HG02759 (cell line): ENCODE measurements around the gene SYNGAP1.

ENCODE experiments used
- ATAC-seq: cut with Tn5 transposase; IDR thresholded peaks from one replicate; pipeline ENCODE4 v1.9.1; 2021; ENCODE audit warnings: mild to moderate bottlenecking, moderate library complexity; ENCODE audit not compliant: unreplicated experiment

Gene SYNGAP1

DNA sequence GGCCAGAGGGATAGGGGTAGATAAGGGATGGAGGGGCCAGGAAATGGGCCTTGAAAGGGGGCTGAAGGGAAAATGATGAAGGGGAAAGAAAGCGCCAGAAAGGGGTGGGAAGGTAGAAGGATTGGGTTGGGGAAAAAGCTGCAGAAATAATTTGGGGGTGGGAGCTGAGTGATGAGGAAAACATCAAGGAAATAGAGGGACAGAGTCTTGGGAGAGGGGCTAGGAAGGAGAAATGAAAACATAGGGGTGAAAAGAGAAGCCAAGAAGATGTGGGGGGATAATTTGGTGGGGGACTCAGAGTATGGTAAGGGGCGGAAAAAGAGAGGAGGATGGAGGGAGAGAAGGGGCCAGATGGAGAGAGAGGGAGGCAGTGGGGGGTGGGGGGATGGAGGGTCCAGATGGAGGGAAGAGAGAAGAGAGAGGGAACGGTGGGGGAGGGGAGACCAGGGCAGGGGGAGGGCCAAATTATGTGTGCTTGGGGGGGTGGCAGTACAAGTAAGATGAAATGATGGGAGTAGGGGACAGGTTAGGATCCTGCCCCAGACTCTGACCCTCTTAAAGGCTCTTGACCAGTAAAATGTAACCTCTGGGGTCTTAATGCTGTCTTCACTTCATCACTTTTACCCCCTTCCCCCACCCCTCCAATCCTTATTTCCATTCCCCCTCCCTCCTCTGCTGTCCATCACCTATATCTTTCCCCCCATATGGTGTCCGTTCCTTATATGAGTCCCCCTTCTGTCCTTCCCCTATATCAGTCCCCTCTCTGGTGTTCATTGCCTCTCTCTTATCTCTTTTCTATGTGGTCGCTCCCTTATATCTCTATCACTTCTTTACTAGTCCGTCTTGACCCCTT is 852 bp downstream of the SYNGAP1 start:
- no peak for ATAC-seq

DNA sequence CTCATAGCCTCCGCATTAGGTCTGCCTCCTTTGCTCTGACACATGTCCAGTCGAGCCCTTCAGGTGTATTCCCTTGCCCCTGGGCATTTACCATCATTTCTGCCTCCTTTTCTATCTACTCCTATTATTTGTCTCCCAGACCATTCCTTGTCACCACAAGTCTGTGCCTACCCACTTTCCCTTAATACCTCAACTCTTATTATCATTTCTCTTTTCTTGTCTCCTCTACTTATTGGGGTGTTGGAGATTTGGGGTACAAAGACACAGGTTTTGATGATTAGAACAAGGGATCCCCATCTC is 1.4 kb downstream of the SYNGAP1 start:
- no peak for ATAC-seq

DNA sequence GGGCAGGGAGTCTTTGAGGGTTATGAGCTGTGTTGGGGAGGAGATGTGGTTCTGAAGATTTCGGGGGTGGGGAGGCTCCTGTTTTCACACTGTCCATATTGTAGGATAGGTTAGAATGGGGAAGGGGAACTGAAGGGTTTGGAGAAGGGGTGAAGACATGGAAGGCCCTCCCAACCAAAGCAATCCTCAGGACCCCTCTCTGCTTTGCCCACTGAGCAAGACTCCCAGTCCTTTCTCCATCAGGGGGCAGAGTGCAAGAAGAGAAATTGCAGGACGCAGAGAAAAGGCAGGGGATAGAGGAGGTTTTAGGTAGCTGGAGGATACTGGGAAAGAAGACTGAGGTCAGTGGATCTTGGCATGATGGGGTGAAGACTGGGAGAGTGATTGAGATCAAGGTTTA is 3.9 kb downstream of the SYNGAP1 start:
- no peak for ATAC-seq

DNA sequence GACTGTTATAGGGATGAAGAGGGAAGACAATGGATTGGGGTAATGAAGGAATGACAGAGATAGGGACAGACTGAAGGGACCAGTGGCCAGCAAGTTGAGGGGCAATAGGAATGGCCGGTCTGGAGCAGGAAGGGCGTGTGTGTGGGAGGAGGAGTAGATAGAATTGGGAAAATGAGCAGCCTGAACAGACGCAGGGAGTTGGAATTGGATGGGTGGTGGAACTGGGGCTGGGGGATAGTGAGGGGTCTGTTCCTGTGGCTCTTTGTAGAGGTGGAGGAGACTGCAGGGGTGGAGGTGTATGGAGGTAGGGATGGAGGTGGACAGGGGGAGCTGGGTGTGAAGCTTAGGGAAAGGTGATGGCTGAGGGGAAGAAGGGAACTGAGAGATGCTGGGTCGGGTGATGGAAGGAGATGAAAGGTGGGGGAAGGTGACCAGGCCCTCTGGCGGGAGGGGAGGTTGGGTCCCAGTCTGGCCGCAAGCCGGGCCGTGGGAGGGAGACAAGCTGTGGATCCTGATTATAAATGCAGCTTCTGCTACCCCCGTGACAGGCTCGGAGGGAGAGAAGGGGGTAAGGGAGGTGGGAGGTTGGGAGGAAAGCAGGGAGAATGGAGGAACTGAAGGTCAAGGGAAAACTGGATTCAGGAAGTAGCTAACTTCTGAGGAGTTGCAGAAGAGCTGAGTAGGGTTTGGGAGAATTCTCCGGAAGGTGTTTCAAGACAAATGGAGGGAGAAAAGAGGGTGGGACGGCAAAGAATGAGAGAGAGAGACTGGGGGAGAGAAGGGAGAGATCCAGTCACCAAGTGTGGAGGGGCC is 5.2 kb downstream of the SYNGAP1 start:
- no peak for ATAC-seq

DNA sequence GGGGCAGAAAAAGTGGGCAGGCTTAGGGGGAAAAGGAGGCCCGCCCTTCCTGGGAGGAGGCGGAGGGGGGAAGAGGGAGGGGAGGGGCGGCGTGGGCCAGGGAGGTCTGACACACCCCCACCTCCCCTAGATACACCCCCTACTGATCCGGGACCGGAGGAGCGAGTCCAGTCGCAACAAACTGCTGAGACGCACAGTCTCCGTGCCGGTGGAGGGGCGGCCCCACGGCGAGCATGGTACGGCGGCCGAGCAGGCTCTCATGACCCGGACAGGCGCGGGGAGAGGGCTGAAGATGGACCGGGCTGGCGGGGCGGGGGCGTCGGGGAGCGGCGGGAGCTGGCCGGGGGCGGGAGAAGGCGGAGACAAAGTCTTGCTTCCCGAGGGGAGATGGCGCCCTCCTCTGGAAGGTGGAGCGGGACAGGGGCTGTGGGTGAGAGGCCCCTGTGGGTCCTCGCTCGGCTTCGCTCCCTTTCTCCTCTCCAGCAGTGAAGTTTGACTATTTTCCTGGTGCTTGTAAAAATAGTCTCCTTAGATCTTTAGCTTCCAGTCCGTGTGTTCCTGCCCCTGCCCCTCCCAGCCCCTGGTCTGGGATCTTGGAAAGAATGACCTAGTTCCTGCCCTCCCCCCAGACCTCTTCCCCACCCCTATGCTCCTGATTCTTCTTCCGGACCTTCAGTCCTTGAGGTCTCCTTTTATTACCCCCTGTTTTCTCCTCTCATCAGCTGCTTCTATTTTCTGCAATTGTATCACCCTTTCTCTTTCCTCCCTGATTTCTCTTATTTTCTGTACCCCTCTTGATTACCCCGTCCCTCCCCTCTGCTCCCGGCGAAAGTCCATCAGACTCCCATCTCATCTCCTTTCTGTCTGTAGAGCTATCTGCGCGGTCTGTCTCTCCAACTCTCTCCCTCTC is 6.1 kb downstream of the SYNGAP1 start:
- peak; percentile 41 for ATAC-seq

DNA sequence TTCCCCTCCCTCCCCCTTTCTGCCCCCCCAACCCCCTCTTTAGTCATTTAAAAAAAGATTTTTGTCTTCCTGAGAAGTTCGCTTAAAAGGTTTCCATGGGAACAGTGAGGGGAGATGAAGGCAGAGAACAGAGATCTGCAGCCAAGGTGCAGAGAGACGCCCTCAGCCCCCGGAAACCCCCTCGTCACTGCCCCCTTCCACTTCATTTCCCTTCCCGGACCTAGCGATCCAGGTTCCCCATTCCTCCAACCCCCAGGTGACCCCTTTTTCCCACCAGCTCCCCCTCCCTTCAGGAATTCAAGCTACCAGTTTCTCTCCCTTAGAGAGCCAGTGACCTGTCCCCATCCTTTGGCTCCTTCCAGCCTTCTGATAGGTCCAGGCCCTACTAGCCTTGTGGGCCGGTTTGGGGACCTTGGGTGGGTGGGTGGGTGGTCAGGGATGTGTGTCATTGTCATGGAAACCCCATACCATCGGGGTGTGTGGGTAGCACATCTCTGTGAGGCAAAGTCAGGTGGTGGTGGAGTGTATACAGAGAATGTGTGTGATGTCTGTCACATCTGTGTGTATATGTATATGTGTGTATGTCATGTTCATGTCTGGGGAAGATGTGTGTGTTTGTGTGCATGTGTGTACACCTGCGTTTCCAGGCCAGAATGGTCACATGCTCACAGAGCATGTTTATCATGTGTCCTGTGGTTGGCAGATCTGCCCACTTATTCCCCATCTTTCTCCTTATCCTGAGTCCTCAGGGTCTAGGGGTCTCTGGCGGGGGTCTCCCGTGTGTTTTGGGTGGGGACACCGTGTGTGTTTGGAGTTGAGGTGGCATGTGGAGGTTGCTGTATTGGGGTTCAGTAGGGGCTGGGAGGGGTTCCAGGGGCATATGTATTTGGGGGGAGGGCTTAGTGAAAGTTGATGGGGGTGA is 7.0 kb downstream of the SYNGAP1 start:
- no peak for ATAC-seq

DNA sequence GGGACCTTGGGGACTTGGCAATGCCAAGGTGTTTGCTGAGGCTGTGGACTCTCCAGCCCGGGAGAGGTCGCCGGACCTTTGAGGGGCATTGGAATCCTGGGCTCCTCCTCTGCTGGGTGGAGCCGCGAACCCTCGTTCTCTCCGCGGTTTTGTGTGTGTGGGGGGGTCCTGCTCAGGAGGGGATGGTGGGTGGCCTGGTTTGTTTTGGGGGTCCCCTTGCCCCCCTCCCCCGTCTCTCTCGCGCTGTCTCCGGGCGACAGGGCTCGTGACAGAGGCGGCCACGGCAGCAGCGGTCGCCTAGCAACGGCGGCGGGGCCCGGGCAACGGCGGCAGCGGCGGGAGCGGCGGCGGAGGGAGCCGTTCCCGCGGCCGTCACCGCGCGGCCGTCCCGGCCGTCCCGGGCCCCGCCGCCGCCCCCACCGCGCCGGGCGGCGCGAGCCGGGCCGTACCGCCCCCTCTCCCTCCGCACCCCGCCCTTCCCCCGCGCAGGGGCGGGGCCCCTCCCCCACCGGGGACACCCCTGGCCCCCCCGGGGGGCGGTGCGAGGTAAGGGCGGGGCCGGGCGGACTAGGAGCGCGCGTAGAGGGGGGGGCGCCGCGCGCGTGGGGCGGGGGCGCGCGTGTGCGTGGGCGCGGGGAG is 7.8 kb downstream of the SYNGAP1 start:
- ATAC-seq, result peak; percentile 31

DNA sequence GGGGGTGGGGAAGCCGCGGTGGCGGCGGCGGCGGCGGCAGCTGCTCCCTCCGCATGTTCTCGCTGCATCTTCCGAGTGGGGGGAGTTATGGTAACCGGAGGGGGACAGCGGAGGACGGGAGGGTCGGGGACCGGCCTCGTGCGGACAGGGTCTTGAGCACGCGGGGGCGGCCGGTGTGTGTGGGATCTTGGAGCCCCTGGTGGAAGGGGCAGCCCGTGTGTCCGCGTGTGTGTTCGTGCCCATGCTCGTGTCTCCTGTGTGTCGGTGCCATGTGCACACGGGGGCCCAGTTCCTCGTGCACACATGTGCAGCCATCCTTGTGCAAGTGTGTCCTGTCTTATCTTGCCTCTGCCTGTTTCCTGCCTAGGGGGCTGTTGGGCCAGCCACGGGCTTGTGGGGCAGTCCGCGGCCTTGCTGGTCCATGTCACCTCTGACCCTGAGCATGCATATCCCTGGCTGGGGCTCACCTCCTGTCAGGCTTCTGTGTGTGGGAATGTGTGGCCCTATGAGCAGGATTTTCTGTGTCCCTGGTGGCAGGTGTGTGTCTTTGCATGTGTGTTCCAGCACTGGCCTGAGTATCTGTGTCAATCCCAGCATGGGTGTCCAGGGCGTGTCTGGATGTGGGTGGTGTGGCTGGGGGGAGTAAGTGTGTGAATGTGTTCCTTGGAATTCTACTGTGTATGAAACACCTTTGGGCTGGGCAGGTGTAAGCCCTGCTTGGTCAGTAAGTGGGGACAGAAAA is 8.5 kb downstream of the SYNGAP1 start:
- ATAC-seq, result no peak

DNA sequence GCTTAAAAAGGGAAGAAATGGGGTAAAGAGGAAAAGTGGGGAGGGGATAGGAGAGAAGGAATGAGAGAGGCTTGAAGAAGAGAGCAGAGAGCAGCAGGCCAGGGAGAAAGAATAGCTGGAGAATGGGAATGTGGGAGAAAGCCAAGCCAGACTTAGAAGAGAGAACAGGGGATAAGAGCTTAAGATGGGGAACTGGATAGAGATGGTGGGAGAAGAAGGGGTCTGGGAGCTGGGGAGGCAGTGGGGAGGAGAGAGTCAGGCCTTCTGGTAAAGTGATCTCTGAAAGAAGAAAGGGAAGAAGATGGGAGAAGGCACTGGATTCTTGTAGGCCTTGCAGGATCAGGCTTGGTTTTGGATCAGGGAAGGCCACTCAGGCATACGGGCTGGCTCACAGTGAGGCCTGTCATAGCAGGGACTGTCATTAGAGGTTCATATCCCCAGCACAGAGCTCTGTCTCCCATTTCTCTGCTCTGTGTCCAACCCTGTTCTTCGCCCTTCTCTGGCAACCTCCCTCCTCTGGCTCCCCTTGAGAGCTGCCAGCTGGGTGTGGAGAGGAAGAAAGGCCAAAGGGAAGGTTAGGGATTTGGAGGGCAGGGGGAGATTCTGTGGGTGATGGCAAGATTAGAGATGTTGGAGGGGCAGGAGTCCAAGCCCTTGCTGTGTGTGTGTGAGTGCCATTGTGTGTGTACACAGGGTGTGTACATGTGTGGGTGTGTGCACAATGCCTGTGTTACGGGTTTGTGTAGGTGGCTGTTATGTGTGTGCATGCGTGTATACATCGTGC is 9.3 kb downstream of the SYNGAP1 start:
- ATAC-seq, result no peak

DNA sequence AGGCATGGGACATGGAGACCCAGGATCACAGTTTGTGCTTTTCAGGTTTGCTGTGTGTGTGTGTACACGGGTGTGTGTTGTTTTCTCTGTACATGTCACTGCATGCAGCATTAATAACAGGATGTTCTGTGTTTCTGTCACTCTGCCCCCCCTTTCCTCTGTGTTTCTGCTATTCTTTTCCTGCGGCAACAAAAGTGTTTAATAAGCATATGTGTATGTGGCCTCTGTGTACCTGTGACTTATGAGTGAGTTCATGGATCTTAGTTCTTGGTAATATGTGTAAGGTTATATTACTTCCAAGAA is 9.8 kb downstream of the SYNGAP1 start:
- no peak for ATAC-seq

DNA sequence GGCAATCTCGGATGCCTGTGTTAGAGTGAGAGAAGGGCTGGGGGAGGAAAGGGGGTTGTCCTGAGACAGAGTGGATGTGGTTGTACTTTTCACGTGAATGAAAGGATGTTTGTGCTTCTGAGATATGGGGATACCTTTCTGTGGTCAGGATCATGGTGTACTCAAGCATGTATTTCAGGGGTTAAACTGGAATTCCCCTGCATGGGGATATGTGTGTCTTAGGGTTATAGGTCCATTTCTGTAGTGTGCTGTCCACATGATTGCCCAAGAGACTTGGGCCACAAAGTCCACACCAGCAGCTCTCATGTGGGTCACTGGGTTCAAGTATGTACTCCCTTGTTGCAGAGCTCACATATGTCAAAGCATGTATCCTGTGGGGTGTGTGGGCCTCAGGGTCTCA is 10.5 kb downstream of the SYNGAP1 start:
- no peak for ATAC-seq

DNA sequence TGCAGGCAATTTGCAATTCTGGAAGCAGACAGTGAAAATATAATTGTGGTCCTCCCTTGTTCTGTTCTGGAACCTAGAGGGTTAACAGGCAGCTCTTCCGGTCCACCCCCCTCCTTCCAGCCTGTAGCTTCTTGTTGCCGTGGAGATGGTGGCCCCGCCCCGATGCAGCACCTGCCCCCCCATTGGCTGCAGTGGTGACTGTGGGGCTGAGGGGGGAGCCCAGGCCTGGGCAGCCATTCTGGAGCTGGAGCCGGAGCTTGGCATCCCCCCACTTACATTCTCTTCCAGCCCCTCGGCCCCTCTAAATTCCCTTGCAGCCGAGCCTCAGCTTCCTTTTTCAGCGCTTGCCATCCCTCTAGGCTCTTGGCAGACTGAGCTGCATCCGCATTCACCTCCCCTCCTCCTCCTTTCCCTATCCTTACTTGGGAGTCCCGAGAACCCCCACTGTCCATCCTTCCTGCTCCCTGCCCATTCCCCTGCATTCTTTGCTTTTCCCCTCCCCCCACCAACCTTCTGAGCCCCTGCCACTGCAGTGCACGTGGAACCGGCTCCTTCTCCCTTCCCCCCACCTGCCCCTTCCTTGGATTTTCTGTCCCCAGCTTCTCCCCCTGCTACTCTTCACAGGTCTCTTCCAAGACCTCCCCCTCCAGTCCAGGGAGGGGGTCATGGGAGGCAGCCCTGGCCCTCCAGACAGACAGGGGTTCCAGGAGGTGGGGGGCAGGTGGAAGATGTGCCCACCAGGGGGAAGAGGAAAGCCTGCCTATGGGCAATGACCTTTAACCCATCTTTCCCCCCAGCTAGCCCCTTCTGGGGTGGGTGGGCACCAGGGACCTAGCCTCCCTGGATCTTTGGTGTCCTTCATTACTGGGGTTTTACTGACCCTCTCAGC is 11.4 kb downstream of the SYNGAP1 start:
- peak; percentile 47 for ATAC-seq

DNA sequence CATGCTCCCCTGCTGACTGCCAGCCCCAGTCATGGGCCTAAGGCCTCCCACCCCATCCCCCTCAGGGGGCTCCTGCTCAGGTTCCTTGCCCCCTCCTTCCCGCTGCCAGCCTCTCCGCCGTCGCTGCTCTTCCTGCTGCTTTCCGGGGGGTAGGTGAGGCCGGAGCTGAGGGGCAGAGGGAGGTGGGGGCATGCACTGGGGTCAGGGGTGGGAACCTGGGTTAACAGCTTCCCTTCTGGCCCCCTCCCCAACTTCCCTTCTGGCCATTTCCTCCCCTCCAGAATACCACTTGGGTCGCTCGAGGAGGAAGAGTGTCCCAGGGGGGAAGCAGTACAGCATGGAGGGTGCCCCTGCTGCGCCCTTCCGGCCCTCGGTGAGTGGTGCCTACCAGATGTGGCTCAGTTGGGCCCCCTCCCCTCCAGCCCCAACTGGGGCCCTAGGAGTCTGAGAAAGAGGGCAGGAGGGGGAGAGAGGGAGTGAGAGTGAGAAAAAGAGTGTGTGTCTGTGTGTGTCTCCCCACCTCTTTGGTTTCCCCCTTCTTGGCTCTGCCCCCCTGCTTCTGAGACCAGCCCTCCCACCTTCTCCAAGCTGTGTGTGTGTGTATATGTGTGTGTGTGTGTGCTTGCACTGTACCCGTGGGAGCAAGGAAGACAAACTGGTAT is 12.1 kb downstream of the SYNGAP1 start:
- ATAC-seq, result no peak

DNA sequence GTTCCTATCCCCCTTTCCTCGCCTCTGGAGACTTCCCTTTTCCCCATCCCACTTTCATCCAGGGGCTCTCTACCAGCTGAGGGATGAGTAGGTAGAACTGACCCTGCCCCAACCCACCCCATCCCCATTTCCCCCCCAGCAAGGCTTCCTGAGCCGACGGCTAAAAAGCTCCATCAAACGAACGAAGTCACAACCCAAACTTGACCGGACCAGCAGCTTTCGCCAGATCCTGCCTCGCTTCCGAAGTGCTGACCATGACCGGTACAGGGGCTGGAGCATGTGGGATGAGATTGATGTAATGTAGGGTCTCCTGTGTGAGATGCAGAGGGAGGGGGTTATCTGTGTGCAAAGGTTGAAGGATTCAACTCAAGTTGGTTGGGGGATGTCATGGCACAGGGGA is 12.7 kb downstream of the SYNGAP1 start:
- no peak for ATAC-seq

DNA sequence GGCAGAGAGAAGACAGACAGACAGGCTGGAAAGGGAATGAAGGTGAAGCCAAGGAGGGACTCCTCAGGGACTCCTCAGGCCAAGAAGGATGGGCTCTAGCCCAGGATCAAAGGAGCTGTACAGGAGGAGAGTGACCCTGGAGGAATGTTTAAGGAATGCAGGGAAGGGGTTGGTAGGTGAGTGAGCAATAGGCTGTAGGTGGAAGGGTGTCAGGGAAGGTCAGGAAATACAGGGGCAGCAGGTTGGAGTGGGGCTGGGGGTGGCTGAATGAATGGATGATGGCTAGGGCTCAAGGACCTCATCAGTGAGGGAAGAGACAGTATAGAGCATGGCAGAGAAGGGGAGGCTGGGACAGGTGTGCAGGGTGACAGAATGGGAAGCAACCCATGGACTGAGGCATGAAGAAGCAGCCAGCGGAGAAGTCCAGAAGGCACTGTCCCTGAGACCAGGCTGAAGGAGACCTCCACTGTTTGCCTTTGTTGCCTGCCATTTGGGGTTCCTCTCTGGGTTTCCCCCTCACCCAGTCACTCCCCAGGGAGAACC is 13.2 kb downstream of the SYNGAP1 start:
- no peak for ATAC-seq

DNA sequence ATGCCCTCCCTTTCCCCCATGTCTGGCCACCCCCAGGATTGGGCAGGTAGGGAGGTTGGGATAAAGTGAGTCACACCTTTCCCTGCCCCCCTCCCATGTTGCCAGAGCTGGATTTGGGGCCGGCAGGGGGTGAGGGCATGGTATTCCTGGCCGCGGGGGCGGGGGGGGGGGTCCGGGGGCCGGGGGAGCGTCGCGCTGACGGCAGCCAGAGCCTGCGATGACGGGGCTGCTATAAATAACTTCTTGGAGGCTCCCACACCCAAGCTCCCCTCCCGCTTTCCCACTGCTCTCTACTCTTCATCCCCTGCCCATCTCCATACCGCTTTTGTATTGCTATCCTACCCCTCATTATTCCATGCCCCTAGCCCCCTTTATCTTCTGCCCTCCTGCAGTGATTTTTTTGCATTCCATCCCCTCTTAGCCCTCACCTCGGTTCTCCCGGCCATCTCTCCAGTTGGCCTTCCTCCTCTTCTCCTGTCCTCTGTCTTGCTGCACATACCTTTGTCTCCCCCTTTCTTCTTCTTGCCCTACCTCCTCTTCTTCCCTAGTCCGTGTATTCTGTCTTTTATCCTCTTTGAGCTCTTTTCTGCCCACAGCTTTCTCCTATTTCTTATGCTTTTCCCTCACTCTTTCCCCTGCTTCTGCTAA is 13.8 kb downstream of the SYNGAP1 start:
- ATAC-seq, result no peak
